GM06990 (cell line): Measurements from ENCODE around the gene SRP9.
"Not testable (repeated sequence)": the region's sequence is repeated elsewhere in the genome, so short reads cannot be mapped to it uniquely, and the experiment has no call there.

Source experiments
- DNase-seq: peaks from one replicate; pipeline ENCODE4 v3.0.0-alpha.2; 2011; ENCODE audit not compliant: insufficient read length; ENCODE audit errors: extremely low read depth
- H3K27me3 ChIP-seq: replicated peaks from 2 replicates; pipeline ENCODE4 v1.6.0; 2011; ENCODE audit warnings: low read length; ENCODE audit not compliant: control insufficient read depth, insufficient read depth
- H3K36me3 ChIP-seq: 2 replicates; pipeline ENCODE4 v1.5.1; 2011; ENCODE audit warnings: low read length; ENCODE audit not compliant: control insufficient read depth, insufficient read depth
- H3K4me3 ChIP-seq: replicated peaks from 2 replicates; pipeline ENCODE4 v1.5.1; 2011; ENCODE audit warnings: low read depth, mild to moderate bottlenecking, control low read depth, low read length
- CTCF ChIP-seq: IDR thresholded peaks from 2 replicates; pipeline ENCODE4 v1.5.1; 2011; ENCODE audit warnings: low read length, control low read depth, mild to moderate bottlenecking, inconsistent platforms; ENCODE audit not compliant: insufficient read depth, poor library complexity, severe bottlenecking

SRP9 gene

GRCh38 chr1:225777058-225777582 is 506 bp upstream of the SRP9 start:
- no peak for DNase-seq
- H3K36me3 ChIP-seq, result peaks cover 2% of the 10 kb centered on the region
- no peaks in the 10 kb centered on the region for H3K27me3 ChIP-seq
- peak overlapping the region; percentile 62 for H3K4me3 ChIP-seq
- TF ChIP-seq CTCF, result no peak

GRCh38 chr1:225778337-225778669 is 677 bp downstream of the SRP9 start:
- Histone ChIP-seq H3K36me3 (peaks cover 4% of the 10 kb centered on the region), H3K27me3 (no peaks in the 10 kb centered on the region), H3K4me3 (peak overlapping the region; percentile 91)
- no peak for TF ChIP-seq CTCF
- no peak for DNase-seq

GRCh38 chr1:225779165-225779564 is 1.5 kb downstream of the SRP9 start:
- H3K27me3 ChIP-seq, H3K36me3 ChIP-seq, DNase-seq: not testable (repeated sequence)
- peak overlapping the region; percentile 91 for H3K4me3 ChIP-seq

GRCh38 chr1:225780134-225780533 is 2.5 kb downstream of the SRP9 start:
- DNase-seq, result no peak
- H3K36me3 ChIP-seq, result peaks cover 6% of the 10 kb centered on the region
- H3K4me3 ChIP-seq, result peak overlapping the region; percentile 9; the same call in 1 of the 2 replicates
- H3K27me3 ChIP-seq, result no peaks in the 10 kb centered on the region
- TF ChIP-seq CTCF, result no peak

- Histone ChIP-seq H3K4me3 (no peak overlapping the region), H3K36me3 (peaks cover 6% of the 10 kb centered on the region), H3K27me3 (no peaks in the 10 kb centered on the region)
- no peak for TF ChIP-seq CTCF
- DNase-seq, result no peak
Measured at GRCh38 chr1:225780630-225781029, 3.0 kb downstream of the SRP9 start.

- peaks cover 12% of the 10 kb centered on the region for H3K36me3 ChIP-seq
- DNase-seq, H3K4me3 ChIP-seq, H3K27me3 ChIP-seq: not testable (repeated sequence)
Measured at GRCh38 chr1:225789142-225789541, 11.5 kb downstream of the SRP9 start.

GRCh38 chr1:225794954-225795353 is 17.3 kb downstream of the SRP9 start:
- no peak for DNase-seq
- H3K36me3 ChIP-seq, result peaks cover 2% of the 10 kb centered on the region

GRCh38 chr1:225796097-225796496 is 18.5 kb downstream of the SRP9 start:
- not testable (repeated sequence) for H3K4me3 ChIP-seq

More at GRCh38 chr1:225794954-225795353, 17.3 kb downstream of the SRP9 start:
- no peak for TF ChIP-seq CTCF
- no peaks in the 10 kb centered on the region for H3K27me3 ChIP-seq
- H3K4me3 ChIP-seq, result no peak overlapping the region

GRCh38 chr1:225801146-225801545 is 23.5 kb downstream of the SRP9 start:
- not testable (repeated sequence) for H3K27me3 ChIP-seq, H3K36me3 ChIP-seq, DNase-seq, H3K4me3 ChIP-seq

More at GRCh38 chr1:225796097-225796496, 18.5 kb downstream of the SRP9 start:
- not testable (repeated sequence) for H3K36me3 ChIP-seq, H3K27me3 ChIP-seq, DNase-seq
